ENCODE measurements around the gene GSTCD. TPM values are rescaled to one million over a fixed set of nuclear protein-coding genes. Genes with fewer than 3 reads are reported as not detected.
"Not testable (repeated sequence)": the region's sequence is repeated elsewhere in the genome, so short reads cannot be mapped to it uniquely, and the experiment has no call there.

GSTCD gene
- total and polyA plus RNA-seq, 4 donors = 1.2 to 8.7 (median 4.3) TPM

GRCh38 chr4:105772065-105772464 lies 63.5 kb downstream of the GSTCD start:
- not testable (repeated sequence) for H3K27me3 ChIP-seq (ENCODE audit: control insufficient read depth in 4 of 4, insufficient read depth in 4 of 4, low read length in 3 of 4); H3K27ac ChIP-seq (ENCODE audit: low read depth in 1 of 2, low read length in 2 of 2); DNase-seq (ENCODE audit: low spot score); H3K4me1 ChIP-seq (ENCODE audit: control insufficient read depth in 4 of 4, insufficient read depth in 4 of 4, low read length in 3 of 4); H3K36me3 ChIP-seq (ENCODE audit: control insufficient read depth in 4 of 4, insufficient read depth in 3 of 4, low read depth in 1 of 4, low read length in 3 of 4); H3K9ac ChIP-seq (ENCODE audit: low read depth in 1 of 2, low read length in 2 of 2); H3K9me3 ChIP-seq (ENCODE audit: control insufficient read depth in 4 of 4, low read length in 3 of 4); H3K4me3 ChIP-seq (ENCODE audit: low read depth in 1 of 3, low read length in 3 of 3)

DNA sequence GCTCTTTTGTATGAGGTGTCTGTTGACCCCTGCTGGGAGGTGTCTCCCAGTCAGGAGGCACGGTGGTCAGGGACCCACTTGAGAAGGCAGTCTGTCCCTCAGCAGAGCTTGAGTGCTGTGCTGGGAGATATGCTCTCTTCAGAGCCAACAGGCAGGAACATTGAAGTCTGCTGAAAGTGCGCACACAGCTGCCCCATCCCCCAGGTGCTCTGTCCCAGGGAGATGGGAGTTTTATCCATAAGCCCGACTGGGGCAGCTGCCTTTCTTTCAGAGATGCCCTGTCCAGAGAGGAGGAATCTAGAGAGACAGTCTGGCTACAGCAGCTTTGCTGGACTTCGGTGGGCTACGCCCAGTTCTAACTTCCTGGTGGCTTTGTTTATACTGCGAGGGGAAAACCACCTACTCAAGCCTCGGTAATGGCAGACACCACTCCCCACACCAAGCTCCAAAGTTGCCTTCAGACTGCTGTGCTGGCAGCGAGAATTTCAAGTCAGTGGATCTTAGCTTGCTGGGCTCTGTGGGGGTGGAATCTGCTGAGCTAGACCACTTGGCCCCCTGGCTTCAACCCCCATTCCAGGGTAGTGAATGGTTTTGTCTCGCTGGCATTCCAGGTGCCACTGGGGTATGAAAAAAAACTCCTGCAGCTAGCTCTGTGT lies 67.3 kb downstream of the GSTCD start:
- H3K9me3 ChIP-seq (ENCODE audit: control insufficient read depth in 4 of 4, low read length in 3 of 4); H3K27ac ChIP-seq (ENCODE audit: low read depth in 1 of 2, low read length in 2 of 2); H3K9ac ChIP-seq (ENCODE audit: low read depth in 1 of 2, low read length in 2 of 2); DNase-seq (ENCODE audit: low spot score); H3K4me1 ChIP-seq (ENCODE audit: control insufficient read depth in 4 of 4, insufficient read depth in 4 of 4, low read length in 3 of 4); H3K27me3 ChIP-seq (ENCODE audit: control insufficient read depth in 4 of 4, insufficient read depth in 4 of 4, low read length in 3 of 4); H3K36me3 ChIP-seq (ENCODE audit: control insufficient read depth in 4 of 4, insufficient read depth in 3 of 4, low read depth in 1 of 4, low read length in 3 of 4); H3K4me3 ChIP-seq (ENCODE audit: low read depth in 1 of 3, low read length in 3 of 3): not testable (repeated sequence)
- whole genome bisulfite sequencing = 95% methylated on average over 9 of the region's 9 CpGs

GRCh38 chr4:105780176-105780575 lies 71.6 kb downstream of the GSTCD start:
- no peak for DNase-seq (ENCODE audit: low spot score)
- Histone ChIP-seq H3K9ac (ENCODE audit: low read depth in 1 of 2, low read length in 2 of 2) (no peak overlapping the region), H3K27ac (ENCODE audit: low read depth in 1 of 2, low read length in 2 of 2) (no peak overlapping the region), H3K4me3 (ENCODE audit: low read depth in 1 of 3, low read length in 3 of 3) (no peak overlapping the region), H3K9me3 (ENCODE audit: control insufficient read depth in 4 of 4, low read length in 3 of 4) (no peaks in the 10 kb centered on the region), H3K4me1 (ENCODE audit: control insufficient read depth in 4 of 4, insufficient read depth in 4 of 4, low read length in 3 of 4) (no peaks in the 10 kb centered on the region), H3K27me3 (ENCODE audit: control insufficient read depth in 4 of 4, insufficient read depth in 4 of 4, low read length in 3 of 4) (no peaks in the 10 kb centered on the region), H3K36me3 (ENCODE audit: control insufficient read depth in 4 of 4, insufficient read depth in 3 of 4, low read depth in 1 of 4, low read length in 3 of 4) (no peaks in the 10 kb centered on the region)
- WGBS = 82% methylated on average over 2 of the region's 2 CpGs
- TF ChIP-seq ZBTB33 (IDR thresholded peaks at IDR 0.05) (no peak), FOXA2 (IDR thresholded peaks at IDR 0.05) (no peak), RAD21 (IDR thresholded peaks at IDR 0.05) (no peak), GABPA (IDR thresholded peaks at IDR 0.05 in 1 of 2, conservative IDR thresholded peaks at IDR 0.05 in 1 of 2) (no peak), RXRA (IDR thresholded peaks at IDR 0.05) (no peak)

DNA sequence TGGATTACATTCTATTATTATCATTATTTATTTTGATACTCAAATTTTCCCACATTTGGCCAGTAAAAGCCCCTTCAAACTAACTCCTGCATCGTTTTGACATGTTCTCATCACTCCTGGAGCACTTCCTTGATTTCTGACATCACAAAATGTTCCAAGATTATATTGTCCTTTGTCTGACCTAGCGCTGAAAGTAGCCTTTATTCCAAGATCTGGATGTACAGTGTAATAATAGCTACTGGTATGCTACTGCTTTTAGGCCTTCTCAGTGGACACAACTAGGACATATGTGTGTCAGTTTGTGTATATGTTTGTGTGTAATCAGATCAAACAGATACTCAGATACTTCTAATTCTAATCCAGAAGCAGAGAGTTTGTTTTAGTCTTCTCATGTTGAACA lies 76.2 kb downstream of the GSTCD start:
- 95% methylated on average over 2 of the region's 2 CpGs for WGBS
- DNase-seq (ENCODE audit: low spot score) = no peak
- no peak overlapping the region for H3K9ac ChIP-seq (ENCODE audit: low read depth in 1 of 2, low read length in 2 of 2)
- H3K9me3 ChIP-seq (ENCODE audit: control insufficient read depth in 4 of 4, low read length in 3 of 4) = no peaks in the 10 kb centered on the region
- H3K27ac ChIP-seq (ENCODE audit: low read depth in 1 of 2, low read length in 2 of 2) = no peak overlapping the region
- no peaks in the 10 kb centered on the region for H3K27me3 ChIP-seq (ENCODE audit: control insufficient read depth in 4 of 4, insufficient read depth in 4 of 4, low read length in 3 of 4)
- no peaks in the 10 kb centered on the region for H3K4me1 ChIP-seq (ENCODE audit: control insufficient read depth in 4 of 4, insufficient read depth in 4 of 4, low read length in 3 of 4)
- no peaks in the 10 kb centered on the region for H3K36me3 ChIP-seq (ENCODE audit: control insufficient read depth in 4 of 4, insufficient read depth in 3 of 4, low read depth in 1 of 4, low read length in 3 of 4)
- H3K4me3 ChIP-seq (ENCODE audit: low read depth in 1 of 3, low read length in 3 of 3) = no peak overlapping the region
- TF ChIP-seq SP1 (IDR thresholded peaks at IDR 0.05) (no peak), ZBTB33 (IDR thresholded peaks at IDR 0.05) (no peak), RXRA (IDR thresholded peaks at IDR 0.05) (no peak), JUND (IDR thresholded peaks at IDR 0.05) (no peak), GABPA (IDR thresholded peaks at IDR 0.05 in 1 of 2, conservative IDR thresholded peaks at IDR 0.05 in 1 of 2) (no peak), HNF4G (IDR thresholded peaks at IDR 0.05) (no peak), YY1 (IDR thresholded peaks at IDR 0.05) (no peak), TAF1 (conservative IDR thresholded peaks at IDR 0.05) (no peak), FOXA2 (IDR thresholded peaks at IDR 0.05) (no peak), FOXA1 (IDR thresholded peaks at IDR 0.05) (no peak)
- TF ChIP-seq, protein P1, sequence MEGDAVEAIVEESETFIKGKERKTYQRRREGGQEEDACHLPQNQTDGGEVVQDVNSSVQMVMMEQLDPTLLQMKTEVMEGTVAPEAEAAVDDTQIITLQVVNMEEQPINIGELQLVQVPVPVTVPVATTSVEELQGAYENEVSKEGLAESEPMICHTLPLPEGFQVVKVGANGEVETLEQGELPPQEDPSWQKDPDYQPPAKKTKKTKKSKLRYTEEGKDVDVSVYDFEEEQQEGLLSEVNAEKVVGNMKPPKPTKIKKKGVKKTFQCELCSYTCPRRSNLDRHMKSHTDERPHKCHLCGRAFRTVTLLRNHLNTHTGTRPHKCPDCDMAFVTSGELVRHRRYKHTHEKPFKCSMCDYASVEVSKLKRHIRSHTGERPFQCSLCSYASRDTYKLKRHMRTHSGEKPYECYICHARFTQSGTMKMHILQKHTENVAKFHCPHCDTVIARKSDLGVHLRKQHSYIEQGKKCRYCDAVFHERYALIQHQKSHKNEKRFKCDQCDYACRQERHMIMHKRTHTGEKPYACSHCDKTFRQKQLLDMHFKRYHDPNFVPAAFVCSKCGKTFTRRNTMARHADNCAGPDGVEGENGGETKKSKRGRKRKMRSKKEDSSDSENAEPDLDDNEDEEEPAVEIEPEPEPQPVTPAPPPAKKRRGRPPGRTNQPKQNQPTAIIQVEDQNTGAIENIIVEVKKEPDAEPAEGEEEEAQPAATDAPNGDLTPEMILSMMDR (IDR thresholded peaks at IDR 0.05; ENCODE audit: low read depth, low read length, missing input control) = no peak
